GM21786 (cell line): ENCODE data around the gene MYL4.

ENCODE experiments used
- ATAC-seq: cut with Tn5 transposase; IDR thresholded peaks from one replicate; pipeline ENCODE4 v1.9.1; 2021; ENCODE audit not compliant: unreplicated experiment

Gene MYL4

DNA sequence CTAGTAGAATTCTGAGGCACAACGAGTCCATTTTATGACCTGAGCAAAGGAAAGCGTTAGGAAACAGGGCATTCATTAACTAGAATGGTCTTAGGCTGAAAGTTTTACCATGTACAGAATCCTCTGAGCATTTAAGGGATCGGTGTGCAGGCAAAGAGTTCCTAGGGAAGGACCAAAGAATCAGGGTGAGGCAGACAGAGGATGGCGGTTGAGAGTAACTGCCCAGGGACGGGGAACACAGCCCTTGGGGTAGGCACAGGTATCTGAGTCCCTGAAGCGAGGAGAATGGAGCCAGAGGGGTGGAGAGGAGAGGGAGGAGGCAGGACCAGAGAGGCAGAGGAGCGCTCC is 30.4 kb downstream of the MYL4 start:
- no peak for ATAC-seq

DNA sequence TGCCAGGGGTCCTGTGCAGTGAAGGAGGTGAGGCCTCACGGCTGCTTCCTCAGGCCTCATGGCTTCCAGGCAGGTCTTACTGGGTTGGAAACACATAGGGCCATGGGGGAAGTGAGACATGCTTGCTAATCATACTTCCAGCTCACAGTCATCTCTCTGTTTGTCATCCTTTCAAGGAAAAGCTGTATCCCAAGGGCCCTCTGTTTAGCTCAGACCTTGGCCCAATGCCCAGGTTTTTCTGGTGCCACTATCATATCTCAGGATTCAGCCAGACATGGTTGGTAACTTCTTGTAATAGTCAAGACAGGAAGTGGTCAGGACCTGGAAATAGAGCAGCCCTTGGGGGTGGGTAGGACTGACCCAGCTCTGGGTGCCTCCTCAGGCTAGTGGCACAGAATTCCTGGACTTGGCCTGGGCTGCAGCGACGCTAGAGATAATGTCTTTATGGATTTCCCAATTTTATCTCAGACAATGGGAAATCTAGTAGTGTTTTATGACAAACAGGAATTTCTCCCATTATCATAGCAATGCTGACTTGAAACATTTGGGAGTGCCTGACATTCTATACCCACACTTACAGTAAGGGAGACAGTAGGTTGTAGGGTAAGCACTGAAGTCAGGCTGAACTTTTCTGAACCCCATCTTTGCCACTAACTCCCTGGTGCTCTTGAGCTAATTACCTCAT is 31.0 kb downstream of the MYL4 start:
- no peak for ATAC-seq

DNA sequence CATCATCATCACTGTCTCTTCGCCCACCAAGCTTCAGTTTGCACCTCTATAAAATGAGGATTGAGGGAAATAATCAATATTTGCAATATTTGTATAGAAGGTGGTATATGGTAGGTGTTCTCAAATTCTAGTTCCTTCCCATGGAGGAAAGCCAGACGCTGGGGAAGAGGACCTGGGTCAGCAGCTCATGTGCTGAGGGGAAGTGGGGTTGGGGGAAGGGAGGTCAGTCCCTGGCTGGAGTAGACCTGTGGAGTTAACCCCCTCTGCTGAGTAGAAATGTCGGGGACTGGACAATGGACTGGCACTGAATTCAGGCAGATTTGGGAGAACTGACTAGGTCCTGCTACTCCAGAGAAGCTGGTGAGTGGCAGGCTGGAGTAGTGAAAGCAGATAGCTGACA is 31.7 kb downstream of the MYL4 start:
- ATAC-seq = no peak

GRCh38 chr17:47242648-47243047 is 33.5 kb downstream of the MYL4 start:
- no peak for ATAC-seq

DNA sequence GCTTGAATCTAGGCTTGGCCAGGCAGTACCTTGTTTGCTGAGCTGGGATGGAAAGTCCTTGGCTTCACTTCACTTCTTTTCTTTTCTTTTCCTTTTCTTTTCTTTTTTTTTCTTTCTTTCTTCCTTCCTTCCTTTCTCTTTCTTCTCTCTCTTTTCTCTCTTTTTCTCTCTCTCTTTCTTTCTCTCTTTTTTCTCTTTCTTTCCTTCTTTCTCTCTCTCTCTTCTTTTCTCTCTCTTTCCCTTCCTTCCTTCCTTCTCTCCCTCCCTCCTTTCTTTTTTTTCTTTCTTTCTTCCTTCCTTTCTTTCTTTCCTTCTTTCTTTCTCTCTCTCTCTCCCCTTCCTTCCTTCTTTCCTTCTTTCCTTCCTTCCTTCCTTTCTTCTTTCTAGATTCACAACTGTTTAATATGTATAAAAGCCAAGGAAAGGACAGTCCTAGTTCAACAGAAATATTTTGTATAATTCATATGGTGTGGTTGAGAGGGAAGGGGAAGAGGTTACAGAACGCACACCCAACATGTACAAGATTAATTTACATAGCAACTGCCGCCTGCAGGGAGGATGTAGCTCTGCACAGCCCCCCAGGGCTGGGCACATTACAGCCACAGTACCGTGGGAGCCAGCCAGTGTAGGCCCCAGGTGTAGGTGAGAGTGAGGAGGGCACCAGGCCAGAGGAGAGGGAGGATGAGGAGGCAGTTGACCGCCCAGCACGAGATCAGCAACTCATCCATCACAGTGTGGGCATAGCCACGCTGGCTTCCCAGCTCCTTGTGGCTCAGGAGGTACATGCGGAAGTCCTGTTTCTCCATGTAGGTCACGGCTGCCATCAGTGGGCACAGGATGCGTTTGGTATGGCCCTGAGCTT is 34.8 kb downstream of the MYL4 start:
- no peak for ATAC-seq

DNA sequence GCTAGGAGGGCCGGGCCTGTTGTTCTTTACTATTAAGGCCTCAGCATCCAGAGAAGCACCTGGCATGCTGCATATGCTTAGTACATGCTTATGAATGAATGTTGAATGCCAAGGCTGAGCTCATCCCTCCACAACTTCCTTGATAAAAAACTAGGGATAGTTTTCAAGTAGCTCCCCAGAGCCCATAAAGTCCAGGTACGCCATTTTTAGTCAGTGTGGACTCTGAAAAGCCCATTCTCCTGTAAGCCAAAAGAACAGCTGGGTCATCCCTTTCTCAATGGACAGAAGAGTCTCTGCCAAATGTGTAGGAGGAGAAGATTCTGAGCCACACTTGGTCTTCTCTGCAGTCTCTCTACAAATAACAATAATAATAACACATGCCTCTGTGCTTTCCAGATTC is 35.5 kb downstream of the MYL4 start:
- no peak for ATAC-seq

- ATAC-seq = no peak
These were observed 37.0 kb downstream of the MYL4 start for GRCh38 chr17:47246120-47246519.

GRCh38 chr17:47250855-47251254 is 41.7 kb downstream of the MYL4 start:
- no peak for ATAC-seq

- no peak for ATAC-seq
These were observed 42.3 kb downstream of the MYL4 start for GRCh38 chr17:47251421-47251940.

DNA sequence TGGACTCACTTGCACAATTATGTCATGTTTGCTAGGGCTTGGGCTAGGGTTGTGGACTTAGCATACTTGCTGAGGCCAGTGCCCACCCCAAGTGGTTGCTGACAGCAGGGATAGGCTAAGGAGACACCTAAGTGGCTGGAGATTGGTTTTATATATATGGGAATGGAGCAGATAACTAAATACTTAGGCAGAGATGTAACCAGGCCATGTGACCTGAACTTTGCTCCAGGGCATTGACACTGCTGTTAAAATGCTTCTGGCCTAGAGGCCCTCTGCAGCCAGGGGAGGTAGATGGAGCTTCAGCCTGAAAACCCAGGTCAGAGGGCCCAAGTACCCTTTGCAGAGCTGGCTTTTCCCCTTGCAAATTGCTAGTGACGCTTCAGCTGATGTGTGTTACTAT is 43.1 kb downstream of the MYL4 start:
- no peak for ATAC-seq

GRCh38 chr17:47252766-47253512 is 43.8 kb downstream of the MYL4 start:
- ATAC-seq = no peak

DNA sequence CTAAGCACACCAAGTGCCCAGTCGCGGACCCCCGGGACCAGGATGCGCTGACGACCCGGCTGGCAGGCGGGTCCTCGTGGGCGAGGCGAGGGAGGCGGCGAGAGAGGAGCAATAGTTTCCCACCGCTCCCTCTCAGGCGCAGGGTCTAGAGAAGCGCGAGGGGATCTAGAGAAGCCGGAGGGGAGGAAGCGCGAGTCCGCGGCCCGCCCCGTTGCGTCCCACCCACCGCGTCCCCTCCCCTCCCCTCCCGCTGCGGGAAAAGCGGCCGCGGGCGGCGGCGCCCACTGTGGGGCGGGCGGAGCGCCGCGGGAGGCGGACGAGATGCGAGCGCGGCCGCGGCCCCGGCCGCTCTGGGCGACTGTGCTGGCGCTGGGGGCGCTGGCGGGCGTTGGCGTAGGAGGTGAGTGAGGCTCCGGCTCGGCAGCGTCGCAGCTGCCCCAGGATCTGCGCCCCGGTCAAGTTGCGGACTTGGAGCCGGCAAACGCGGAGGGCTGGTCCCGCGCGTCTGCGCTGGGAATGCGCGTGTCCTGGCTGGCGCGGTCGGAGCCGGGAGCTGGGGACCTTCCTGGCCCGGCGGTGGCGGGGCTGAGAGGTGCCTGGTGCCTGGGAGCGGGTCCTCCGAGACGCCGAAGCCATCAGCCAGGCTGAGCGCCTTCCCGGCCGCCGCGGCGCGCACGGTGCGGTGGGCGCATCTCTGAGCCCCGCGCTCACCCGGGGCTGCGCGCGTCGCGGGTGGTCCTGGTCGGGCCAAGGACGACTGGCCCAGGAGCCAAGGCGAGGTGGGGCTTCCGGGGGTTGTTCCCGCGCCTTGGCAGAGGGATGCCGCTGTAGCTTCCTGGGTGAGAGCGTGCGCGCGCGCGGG is 44.6 kb downstream of the MYL4 start, which contains the start of gene ITGB3:
TSS of gene ITGB3 (plus strand) at position 287 of the 862 bp plus-strand sequence. CDS start at position 322, 35 bp downstream.
- peak; percentile 55 for ATAC-seq

DNA sequence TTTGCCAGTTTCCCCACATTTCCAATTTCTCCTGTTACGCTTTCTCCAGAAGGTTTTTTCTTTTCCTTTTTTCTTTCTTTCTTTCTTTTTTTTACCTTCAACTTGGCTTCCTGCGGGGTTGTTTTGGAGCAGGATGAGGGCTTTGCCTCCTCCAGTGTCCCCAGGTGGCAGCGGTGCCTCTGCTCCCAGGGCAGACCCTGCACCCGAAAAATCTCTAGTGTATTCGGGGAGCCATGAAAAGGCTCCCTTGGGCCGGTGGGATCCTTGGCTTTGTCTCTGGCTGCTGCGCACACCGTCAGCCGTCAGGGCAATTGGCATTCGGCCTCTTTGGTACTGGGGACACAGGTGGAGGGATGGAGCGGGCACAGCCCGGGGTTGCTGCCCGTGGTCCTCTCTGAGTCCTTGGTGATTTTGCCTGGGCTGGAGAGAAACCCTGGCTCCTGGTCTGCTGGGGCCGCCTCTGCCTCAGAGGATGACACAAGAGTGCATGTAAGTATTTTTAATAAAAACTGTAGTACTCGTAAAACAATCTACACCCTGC is 45.3 kb downstream of the MYL4 start:
- no peak for ATAC-seq

DNA sequence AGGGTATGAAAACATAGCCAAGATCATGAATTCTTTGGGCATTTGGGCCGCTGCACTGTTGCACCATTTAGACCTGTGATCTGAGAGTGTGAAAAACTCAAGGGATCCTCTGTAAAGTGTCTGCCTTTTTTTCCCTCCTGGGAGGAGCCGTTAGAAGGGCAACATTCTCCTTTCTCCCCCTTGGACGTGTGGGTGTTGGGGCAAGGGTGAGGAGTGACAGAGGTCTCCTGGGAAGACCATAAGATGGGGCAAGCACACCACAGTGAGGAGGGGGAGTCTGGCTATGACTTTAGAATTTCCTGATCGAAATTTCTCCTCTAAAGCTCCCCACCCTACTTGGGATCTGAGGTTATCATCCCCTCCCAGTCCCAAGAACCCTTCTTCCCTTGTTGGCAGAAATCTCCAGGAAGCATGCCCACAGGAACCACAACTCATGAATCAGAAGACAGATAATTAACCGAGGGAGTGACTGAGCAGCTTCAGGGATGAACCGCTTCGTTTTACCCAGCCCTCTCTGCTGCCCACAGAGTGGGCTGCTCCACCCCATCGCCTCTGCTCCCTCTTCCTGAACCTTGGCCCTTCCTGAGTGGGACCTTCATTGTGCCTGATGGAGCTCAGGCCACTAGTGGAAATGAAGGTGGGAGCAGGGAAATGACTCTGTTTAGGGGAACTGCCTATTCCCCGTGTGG is 48.6 kb downstream of the MYL4 start:
- no peak for ATAC-seq

DNA sequence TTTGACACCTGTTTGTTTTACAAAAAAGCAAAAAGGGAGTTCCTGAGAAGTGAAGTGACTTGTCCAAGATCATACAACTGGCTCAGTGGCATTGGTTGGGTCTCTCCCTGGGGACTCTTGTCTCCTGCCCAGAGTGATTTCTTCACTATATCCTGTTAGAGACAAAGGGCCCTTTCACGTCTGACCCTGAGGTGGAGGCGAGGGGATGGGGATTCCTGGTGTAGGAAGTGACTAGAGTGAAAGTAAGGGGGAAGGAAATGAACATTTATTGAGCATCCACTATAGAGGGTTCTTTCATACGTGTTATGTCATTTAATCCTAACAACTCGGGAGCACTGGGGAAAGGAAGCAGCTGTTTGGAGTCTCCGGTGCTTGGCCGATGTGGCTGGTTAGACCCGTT is 53.4 kb downstream of the MYL4 start:
- ATAC-seq = no peak

DNA sequence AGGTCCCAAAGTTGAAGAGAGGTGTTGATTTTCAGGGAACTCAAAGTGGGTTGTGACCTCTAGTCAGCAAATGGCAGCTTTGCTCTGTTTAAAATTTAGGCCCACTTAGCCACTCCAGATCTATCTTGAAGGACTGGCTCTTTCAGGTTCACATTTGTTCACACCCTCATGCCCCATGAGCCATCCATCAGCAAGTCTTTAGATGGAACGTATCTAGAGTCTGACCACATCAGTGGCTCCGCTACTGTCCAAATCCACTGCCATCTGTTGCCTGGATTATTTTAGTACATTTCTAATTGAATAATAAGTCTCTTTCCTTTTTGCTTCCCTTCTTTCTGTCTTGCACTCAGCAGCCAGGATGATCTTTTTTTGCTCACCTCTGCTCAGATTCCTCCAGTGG is 55.0 kb downstream of the MYL4 start:
- ATAC-seq = no peak

- ATAC-seq = no peak
These were observed 56.9 kb downstream of the MYL4 start for GRCh38 chr17:47265983-47266541.

GRCh38 chr17:47266782-47267181 is 57.6 kb downstream of the MYL4 start:
- no peak for ATAC-seq

DNA sequence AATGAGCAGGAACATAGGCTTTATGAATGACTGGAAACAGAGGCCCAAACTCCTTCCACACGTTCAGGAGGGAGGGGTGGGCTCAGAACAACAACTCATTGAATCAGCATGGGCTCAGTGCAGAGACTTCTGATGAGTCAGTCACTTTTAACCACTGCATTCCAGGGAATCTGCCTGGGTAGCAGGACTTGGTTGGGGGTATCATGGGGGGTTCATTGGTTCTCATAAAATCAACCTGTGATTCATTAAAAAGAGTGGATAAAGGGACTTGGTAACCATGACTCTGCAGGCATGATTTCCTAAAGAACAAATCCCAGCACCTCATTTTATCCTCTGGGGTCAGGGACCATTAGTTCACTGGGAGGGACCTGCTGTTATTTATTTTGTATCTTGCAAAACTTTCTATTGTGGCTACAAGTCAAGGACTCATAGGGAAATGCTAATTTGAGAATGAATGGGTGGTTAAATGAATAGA is 58.2 kb downstream of the MYL4 start:
- ATAC-seq = no peak
